H54 (cell line): ENCODE measurements around the gene KRTAP10-3.
"Not testable (repeated sequence)": the region's sequence is repeated elsewhere in the genome, so short reads cannot be mapped to it uniquely, and the experiment has no call there.

ENCODE experiments used
- DNase-seq: peaks from one replicate; pipeline ENCODE4 v3.0.0; 2011; ENCODE audit warnings: low spot score, mixed read lengths; ENCODE audit not compliant: insufficient read length
- FAIRE-seq: peaks from 3 replicates; lab custom pipeline; 2011; peaks lifted over from hg19 to GRCh38; lab: Jason Lieb, UNC
- POLR2A ChIP-seq: IDR thresholded peaks from 2 replicates; pipeline ENCODE4 v1.6.1; 2011; ENCODE audit warnings: low read depth, mild to moderate bottlenecking, low read length

Gene KRTAP10-3

GRCh38 chr21:44558695-44559094 lies at the start of gene KRTAP10-3:
KRTAP10-3 (minus strand) TSS chr21:44558795; CDS start chr21:44558715, 80 bp downstream.
- TF ChIP-seq POLR2A = no peak
- DNase-seq = no peak
- FAIRE-seq = no peak

- no peak for FAIRE-seq
- no peak for DNase-seq
- TF ChIP-seq POLR2A = no peak
These were observed 47.9 kb upstream of the KRTAP10-3 start for GRCh38 chr21:44606495-44606894.

- no peak for FAIRE-seq
- no peak for DNase-seq
- no peak for TF ChIP-seq POLR2A
These were observed 45.3 kb upstream of the KRTAP10-3 start for GRCh38 chr21:44603911-44604310.

- no peak for FAIRE-seq
- no peak for TF ChIP-seq POLR2A
- DNase-seq = no peak
These were observed 44.7 kb upstream of the KRTAP10-3 start for GRCh38 chr21:44603109-44603875.

- no peak for FAIRE-seq
- TF ChIP-seq POLR2A = no peak
- DNase-seq = no peak
These were observed 43.9 kb upstream of the KRTAP10-3 start for GRCh38 chr21:44602463-44602850.

- DNase-seq (no peak), FAIRE-seq (no peak)
- no peak for TF ChIP-seq POLR2A
These were observed 43.2 kb upstream of the KRTAP10-3 start for GRCh38 chr21:44601596-44602462.

- not testable (repeated sequence) for FAIRE-seq, DNase-seq
These were observed 42.5 kb upstream of the KRTAP10-3 start for GRCh38 chr21:44601091-44601490.

GRCh38 chr21:44600118-44600978 lies 41.8 kb upstream of the KRTAP10-3 start, which contains the start of gene KRTAP10-7:
KRTAP10-7 (plus strand) TSS chr21:44600597; CDS start chr21:44600622, 25 bp downstream.
- FAIRE-seq, DNase-seq: not testable (repeated sequence)

GRCh38 chr21:44599264-44600029 lies 40.9 kb upstream of the KRTAP10-3 start:
- DNase-seq (no peak), FAIRE-seq (no peak)
- TF ChIP-seq POLR2A = no peak

GRCh38 chr21:44598061-44598460 lies 39.5 kb upstream of the KRTAP10-3 start:
- FAIRE-seq = no peak
- no peak for DNase-seq
- TF ChIP-seq POLR2A = no peak

- DNase-seq = no peak
- no peak for FAIRE-seq
- no peak for TF ChIP-seq POLR2A
These were observed 37.6 kb upstream of the KRTAP10-3 start for GRCh38 chr21:44596068-44596725.

GRCh38 chr21:44595524-44595923 lies 36.9 kb upstream of the KRTAP10-3 start:
- TF ChIP-seq POLR2A = no peak
- no peak for FAIRE-seq
- no peak for DNase-seq
